HepG2 (cell line): ENCODE measurements around the gene PLXNA1. TPM values are rescaled to one million over a fixed set of nuclear protein-coding genes. Genes with fewer than 3 reads are reported as not detected.

Experiments
- BCL6 ChIP-seq: IDR thresholded peaks from 2 replicates; pipeline ENCODE4 v1.6.1; 2016; ENCODE audit warnings: missing genetic modification reagents, missing compliant biosample characterization
- BRCA1 ChIP-seq: sonication (generic); formaldehyde crosslinking; IDR thresholded peaks from 2 replicates; pipeline ENCODE4 v1.4.0; 2020; ENCODE audit warnings: missing genetic modification reagents
- EHMT2 ChIP-seq: fragments of 200-600 bp; sonication (generic); IDR thresholded peaks from 2 replicates; pipeline ENCODE4 v1.7.0; 2017; ENCODE audit warnings: antibody characterized with exemption, low read depth, low read length, borderline replicate concordance
- FIP1L1 ChIP-seq: fragments of 200-400 bp; formaldehyde crosslinking; IDR thresholded peaks from 2 replicates; pipeline ENCODE4 v1.6.1; 2018; ENCODE audit warnings: low read depth, mild to moderate bottlenecking, low read length, moderate library complexity, borderline replicate concordance; ENCODE audit not compliant: insufficient read depth
- FOXP1 ChIP-seq, 2 experiments: fragments of 450-650 bp in 1 of 2; IDR thresholded peaks; 2 replicates each; pipeline ENCODE4 v1.6.1; 2017 to 2018; ENCODE audit warnings: antibody characterized with exemption in 1 of 2
- KDM4B ChIP-seq: sonication (generic); formaldehyde crosslinking; IDR thresholded peaks from 2 replicates; pipeline ENCODE4 v1.4.0; 2020; ENCODE audit warnings: missing genetic modification reagents
- KDM6A ChIP-seq: IDR thresholded peaks from 2 replicates; pipeline ENCODE4 v1.6.1; 2016; ENCODE audit warnings: low read depth
- NCOA1 ChIP-seq: sonication (generic); formaldehyde crosslinking; IDR thresholded peaks from 2 replicates; pipeline ENCODE4 v1.9.0; 2021; ENCODE audit warnings: missing genetic modification reagents
- PBX3 ChIP-seq: sonication (generic); formaldehyde crosslinking; IDR thresholded peaks from 2 replicates; pipeline ENCODE4 v1.8.1; 2023; ENCODE audit warnings: missing genetic modification reagents, inconsistent platforms, borderline replicate concordance
- PHB2 ChIP-seq: fragments of 450-650 bp; IDR thresholded peaks from 2 replicates; pipeline ENCODE4 v1.6.1; 2018; ENCODE audit not compliant: partially characterized antibody
- PRDM10 ChIP-seq: sonication (generic); formaldehyde crosslinking; IDR thresholded peaks from 2 replicates; pipeline ENCODE4 v1.4.0; 2020; ENCODE audit warnings: low read depth, missing genetic modification reagents
- PTBP1 ChIP-seq: fragments of 200-400 bp; formaldehyde crosslinking; IDR thresholded peaks from 2 replicates; pipeline ENCODE4 v1.6.1; 2018; ENCODE audit warnings: low read length, low read depth; ENCODE audit not compliant: poor library complexity, severe bottlenecking
- REL ChIP-seq: sonication (generic); formaldehyde crosslinking; conservative IDR thresholded peaks from 2 replicates; pipeline ENCODE4 v1.8.0; 2022; ENCODE audit warnings: mild to moderate bottlenecking, missing genetic modification reagents, moderate library complexity
- TBP ChIP-seq: sonication (generic); formaldehyde crosslinking; IDR thresholded peaks from 2 replicates; pipeline ENCODE4 v1.5.0; 2020; ENCODE audit warnings: missing genetic modification reagents
- ZBTB8A ChIP-seq: sonication (generic); formaldehyde crosslinking; IDR thresholded peaks from 2 replicates; pipeline ENCODE4 v1.4.0; 2020; ENCODE audit warnings: mild to moderate bottlenecking, low read depth, missing genetic modification reagents, borderline replicate concordance
- ZFAT ChIP-seq: sonication (generic); formaldehyde crosslinking; conservative IDR thresholded peaks from 2 replicates; pipeline ENCODE4 v1.8.1; 2023; ENCODE audit warnings: missing genetic modification reagents, inconsistent platforms
- ZMYM4 ChIP-seq: sonication (generic); formaldehyde crosslinking; IDR thresholded peaks from 2 replicates; pipeline ENCODE4 v1.8.1; 2023; ENCODE audit warnings: mild to moderate bottlenecking, missing genetic modification reagents
- ZNF121 ChIP-seq: sonication (generic); formaldehyde crosslinking; IDR thresholded peaks from 2 replicates; pipeline ENCODE4 v1.5.0; 2020; ENCODE audit warnings: mild to moderate bottlenecking, missing genetic modification reagents
- ZNF124 ChIP-seq: sonication (generic); formaldehyde crosslinking; IDR thresholded peaks from 2 replicates; pipeline ENCODE4 v1.4.0; 2020; ENCODE audit warnings: missing genetic modification reagents
- ZNF143 ChIP-seq: sonication (generic); formaldehyde crosslinking; IDR thresholded peaks from 2 replicates; pipeline ENCODE4 v1.4.0; 2020; ENCODE audit warnings: missing genetic modification reagents
- ZNF180 ChIP-seq: sonication (generic); formaldehyde crosslinking; IDR thresholded peaks from 2 replicates; pipeline ENCODE4 v1.4.0; 2020; ENCODE audit warnings: low read depth, missing genetic modification reagents, borderline replicate concordance
- ZNF362 ChIP-seq: sonication (generic); formaldehyde crosslinking; IDR thresholded peaks from 2 replicates; pipeline ENCODE4 v1.4.0; 2020; ENCODE audit warnings: missing genetic modification reagents, mild to moderate bottlenecking, borderline replicate concordance
- ZNF510 ChIP-seq: sonication (generic); formaldehyde crosslinking; IDR thresholded peaks from 2 replicates; pipeline ENCODE4 v1.4.0; 2020; ENCODE audit warnings: low read depth, mild to moderate bottlenecking, missing genetic modification reagents
- ZNF569 ChIP-seq: sonication (generic); formaldehyde crosslinking; IDR thresholded peaks from 2 replicates; pipeline ENCODE4 v1.5.0; 2020; ENCODE audit warnings: mild to moderate bottlenecking, missing genetic modification reagents, moderate library complexity, borderline replicate concordance
- ZNF615 ChIP-seq: sonication (generic); formaldehyde crosslinking; IDR thresholded peaks from 2 replicates; pipeline ENCODE4 v1.5.0; 2020; ENCODE audit warnings: mild to moderate bottlenecking, missing genetic modification reagents, borderline replicate concordance
- ZNF841 ChIP-seq: sonication (generic); formaldehyde crosslinking; IDR thresholded peaks from 2 replicates; pipeline ENCODE4 v1.8.1; 2023; ENCODE audit warnings: missing genetic modification reagents, borderline replicate concordance
- polyA plus RNA-seq, 8 experiments: library from polyadenylated mRNA; depleted of rRNA in 3 of 8; stranded (reverse) in 7 of 8; unstranded in 1 of 8; fragments of >200 nt; fragmentation: Illumina TruSeq in 4 of 8; extraction: Trizol in 4 of 8; gene quantifications; 2 replicates each; pipeline versions ENCODE4 v1.2.1 to v1.2.3, GENCODE V29; 2011 to 2016; ENCODE audit warnings: low read depth in 4 of 8, missing spikeins in 1 of 8, mixed read lengths in 1 of 8; ENCODE audit not compliant: insufficient read depth in 1 of 8
- total RNA-seq, 5 experiments: library from RNA; depleted of rRNA; stranded (reverse); fragments of >200 nt; fragmentation: Illumina TruSeq; extraction: Trizol; gene quantifications; 2 replicates each; pipeline ENCODE4 v1.2.3, GENCODE V29; 2016; ENCODE audit warnings: low read depth in 1 of 5

PLXNA1 gene
- total and polyA plus RNA-seq, 2 of the 13 experiments (the other 11 are each of a cell fraction or from before 2014, with no cell fraction given): 16.6 to 18.2 TPM

GRCh38 chr3:126982471-126983175 lies at the start of gene PLXNA1 (continued):
- TF ChIP-seq ZFAT (CRISPR knock-in tag) (no peak), FIP1L1 (no peak), PHB2 (no peak), PBX3 (CRISPR knock-in tag) (no peak), ZNF841 (CRISPR knock-in tag) (no peak), ZNF180 (CRISPR knock-in tag) (no peak), KDM6A (CRISPR knock-in tag) (no peak), BRCA1 (CRISPR knock-in tag) (no peak), ZNF615 (CRISPR knock-in tag) (no peak), ZNF121 (CRISPR knock-in tag) (no peak), KDM4B (no peak), REL (CRISPR knock-in tag) (no peak), FOXP1 (IDR thresholded peaks at IDR 0.05) (no peak), FOXP1 (CRISPR knock-in tag; IDR thresholded peaks at IDR 0.05) (no peak), ZBTB8A (no peak; the same call in 1 of the 2 replicates), ZNF569 (CRISPR knock-in tag) (0 out of 2 replicates have a peak, but pooled peaks have one; percentile 73), ZNF510 (CRISPR knock-in tag) (no peak), PTBP1 (peak; percentile 68), ZNF362 (no peak), TBP (no peak), NCOA1 (no peak), ZMYM4 (CRISPR knock-in tag) (peak; percentile 69), ZNF143 (CRISPR knock-in tag) (no peak), PRDM10 (CRISPR knock-in tag) (0 out of 2 replicates have a peak, but pooled peaks have one; percentile 15), BCL6 (CRISPR knock-in tag) (no peak), EHMT2 (no peak), ZNF124 (CRISPR knock-in tag) (0 out of 2 replicates have a peak, but pooled peaks have one; percentile 29)
